GM19452 (cell line): Measurements from ENCODE around the gene THSD7B.
"Not testable (repeated sequence)": the region's sequence is repeated elsewhere in the genome, so short reads cannot be mapped to it uniquely, and the experiment has no call there.

Source experiments
- ATAC-seq: cut with Tn5 transposase; IDR thresholded peaks from one replicate; pipeline ENCODE4 v1.9.1; 2021; ENCODE audit not compliant: unreplicated experiment

THSD7B gene

GRCh38 chr2:136932700-136933099 lies 167.4 kb downstream of the THSD7B start:
- no peak for ATAC-seq

GRCh38 chr2:136935119-136935518 lies 169.8 kb downstream of the THSD7B start:
- no peak for ATAC-seq

GRCh38 chr2:136956050-136956449 lies 190.7 kb downstream of the THSD7B start:
- no peak for ATAC-seq

GRCh38 chr2:136957044-136957443 lies 191.7 kb downstream of the THSD7B start:
- ATAC-seq, result no peak

- no peak for ATAC-seq
Measured at GRCh38 chr2:136962105-136962725, 196.9 kb downstream of the THSD7B start.

- no peak for ATAC-seq
Measured at GRCh38 chr2:136966485-136966884, 201.1 kb downstream of the THSD7B start.

- ATAC-seq, result no peak
Measured at GRCh38 chr2:136980303-136980702, 215.0 kb downstream of the THSD7B start.

GRCh38 chr2:136981689-136982088 lies 216.3 kb downstream of the THSD7B start:
- ATAC-seq, result not testable (repeated sequence)

GRCh38 chr2:136985044-136985443 lies 219.7 kb downstream of the THSD7B start:
- ATAC-seq, result no peak

GRCh38 chr2:136986605-136987221 lies 221.4 kb downstream of the THSD7B start:
- ATAC-seq, result no peak

GRCh38 chr2:136990316-136990715 lies 225.0 kb downstream of the THSD7B start:
- no peak for ATAC-seq

- no peak for ATAC-seq
Measured at GRCh38 chr2:136994793-136995192, 229.4 kb downstream of the THSD7B start.

- ATAC-seq, result no peak
Measured at GRCh38 chr2:136997557-136997956, 232.2 kb downstream of the THSD7B start.

- ATAC-seq, result no peak
Measured at GRCh38 chr2:137000811-137001210, 235.5 kb downstream of the THSD7B start.

- no peak for ATAC-seq
Measured at GRCh38 chr2:137002896-137003295, 237.6 kb downstream of the THSD7B start.

- no peak for ATAC-seq
Measured at GRCh38 chr2:137005210-137005609, 239.9 kb downstream of the THSD7B start.

GRCh38 chr2:137007938-137008337 lies 242.6 kb downstream of the THSD7B start:
- ATAC-seq, result no peak

- ATAC-seq, result no peak
Measured at GRCh38 chr2:137009953-137010352, 244.6 kb downstream of the THSD7B start.

- no peak for ATAC-seq
Measured at GRCh38 chr2:137020452-137021196, 255.3 kb downstream of the THSD7B start.

- no peak for ATAC-seq
Measured at GRCh38 chr2:137021763-137022162, 256.4 kb downstream of the THSD7B start.

GRCh38 chr2:137023205-137023604 lies 257.9 kb downstream of the THSD7B start:
- no peak for ATAC-seq

- ATAC-seq, result no peak
Measured at GRCh38 chr2:137031731-137032130, 266.4 kb downstream of the THSD7B start.
